Progenitor cell of endocrine pancreas (in vitro differentiated cells): Measurements from ENCODE around the gene UGT1A9. TPM values are rescaled to one million over a fixed set of nuclear protein-coding genes. Genes with fewer than 3 reads are reported as not detected.

Experiments used
- DNase-seq: peaks from one replicate; pipeline ENCODE4 v3.0.0; 2021; ENCODE audit warnings: low spot score; ENCODE audit not compliant: unreplicated experiment
- H3K27ac Mint-ChIP-seq: 2 replicates; pipeline ENCODE4 v1.8.0; 2021; ENCODE audit warnings: mild to moderate bottlenecking, moderate library complexity, mixed read lengths
- H3K27me3 Mint-ChIP-seq: 2 replicates; pipeline ENCODE4 v1.8.0; 2021; ENCODE audit warnings: mixed read lengths
- H3K36me3 Mint-ChIP-seq: 2 replicates; pipeline ENCODE4 v1.8.0; 2022; ENCODE audit warnings: mixed read lengths; ENCODE audit not compliant: insufficient read depth
- H3K4me1 Mint-ChIP-seq: 2 replicates; pipeline ENCODE4 v1.8.0; 2021; ENCODE audit warnings: low read depth, mixed read lengths
- H3K4me3 Mint-ChIP-seq: 2 replicates; pipeline ENCODE4 v1.8.0; 2021; ENCODE audit warnings: low read depth, mild to moderate bottlenecking, moderate library complexity, mixed read lengths
- H3K9me3 Mint-ChIP-seq: 2 replicates; pipeline ENCODE4 v1.8.0; 2021; ENCODE audit warnings: low read depth, mixed read lengths
- total RNA-seq: library from RNA; stranded (reverse); gene quantifications from 2 replicates; pipeline ENCODE4 v1.2.1, GENCODE V29; 2021
- TF ChIP-seq, protein P1 (sequence below): fragments of 200-600 bp; sonication (generic); IDR thresholded peaks from one replicate; pipeline ENCODE4 v1.5.0; 2021; ENCODE audit warnings: antibody characterized with exemption, mild to moderate bottlenecking; ENCODE audit not compliant: unreplicated experiment

The UGT1A9 gene
- total RNA-seq, 1 donor from 2014 or later: not detected

DNA sequence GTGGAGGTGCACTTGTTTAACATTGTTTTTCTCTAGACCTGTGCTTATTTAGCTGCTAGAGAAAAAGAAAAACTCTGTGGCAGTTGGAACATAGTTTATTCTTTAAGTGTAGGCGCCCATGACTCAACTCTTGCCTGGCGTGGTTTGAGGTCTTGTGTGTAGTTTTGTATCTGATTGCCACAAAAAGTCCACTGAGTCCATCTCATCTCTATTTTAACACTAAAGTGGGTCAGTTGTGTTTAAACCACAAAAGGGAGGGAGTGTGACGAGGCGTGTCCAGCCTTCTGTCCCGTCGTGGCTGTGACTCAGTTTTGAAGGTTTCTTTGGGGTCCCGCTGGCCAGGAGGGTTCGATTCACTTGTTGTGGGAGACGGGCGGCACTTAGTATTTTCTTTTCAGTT is 15.3 kb upstream of the UGT1A9 start:
- Mint-ChIP-seq H3K27me3 (peaks cover 21% of the 10 kb centered on the region), H3K4me3 (no peak overlapping the region), H3K36me3 (no peaks in the 10 kb centered on the region), H3K4me1 (no peaks in the 10 kb centered on the region), H3K27ac (no peak overlapping the region), H3K9me3 (no peaks in the 10 kb centered on the region)
- TF ChIP-seq, protein P1, sequence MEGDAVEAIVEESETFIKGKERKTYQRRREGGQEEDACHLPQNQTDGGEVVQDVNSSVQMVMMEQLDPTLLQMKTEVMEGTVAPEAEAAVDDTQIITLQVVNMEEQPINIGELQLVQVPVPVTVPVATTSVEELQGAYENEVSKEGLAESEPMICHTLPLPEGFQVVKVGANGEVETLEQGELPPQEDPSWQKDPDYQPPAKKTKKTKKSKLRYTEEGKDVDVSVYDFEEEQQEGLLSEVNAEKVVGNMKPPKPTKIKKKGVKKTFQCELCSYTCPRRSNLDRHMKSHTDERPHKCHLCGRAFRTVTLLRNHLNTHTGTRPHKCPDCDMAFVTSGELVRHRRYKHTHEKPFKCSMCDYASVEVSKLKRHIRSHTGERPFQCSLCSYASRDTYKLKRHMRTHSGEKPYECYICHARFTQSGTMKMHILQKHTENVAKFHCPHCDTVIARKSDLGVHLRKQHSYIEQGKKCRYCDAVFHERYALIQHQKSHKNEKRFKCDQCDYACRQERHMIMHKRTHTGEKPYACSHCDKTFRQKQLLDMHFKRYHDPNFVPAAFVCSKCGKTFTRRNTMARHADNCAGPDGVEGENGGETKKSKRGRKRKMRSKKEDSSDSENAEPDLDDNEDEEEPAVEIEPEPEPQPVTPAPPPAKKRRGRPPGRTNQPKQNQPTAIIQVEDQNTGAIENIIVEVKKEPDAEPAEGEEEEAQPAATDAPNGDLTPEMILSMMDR: no peak
- no peak for DNase-seq

DNA sequence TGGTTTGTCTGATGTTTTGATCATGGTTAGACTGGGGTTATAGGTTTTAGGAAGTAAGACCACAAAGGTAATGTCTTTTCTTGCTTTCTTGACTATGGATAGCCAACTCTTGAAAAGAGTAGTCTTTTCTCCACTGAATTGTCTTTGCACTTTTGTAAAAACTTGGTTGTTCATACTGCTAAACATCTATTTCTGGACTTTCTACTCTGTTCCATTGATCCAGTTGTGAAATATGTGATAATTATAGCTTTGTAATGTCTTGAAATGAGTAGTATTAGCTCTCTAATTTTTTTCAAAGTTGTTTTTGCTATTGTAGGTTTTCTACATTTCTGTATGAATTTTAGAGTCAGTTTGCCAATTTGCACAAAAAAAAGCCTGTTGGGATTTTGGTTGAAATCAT is 13.1 kb upstream of the UGT1A9 start:
- TF ChIP-seq, protein P1: no peak
- H3K4me1 Mint-ChIP-seq: no peaks in the 10 kb centered on the region
- H3K27ac Mint-ChIP-seq: no peak overlapping the region
- H3K36me3 Mint-ChIP-seq: no peaks in the 10 kb centered on the region
- no peaks in the 10 kb centered on the region for H3K9me3 Mint-ChIP-seq
- no peak for DNase-seq
- no peak overlapping the region for H3K4me3 Mint-ChIP-seq
- H3K27me3 Mint-ChIP-seq: peaks cover 18% of the 10 kb centered on the region

DNA sequence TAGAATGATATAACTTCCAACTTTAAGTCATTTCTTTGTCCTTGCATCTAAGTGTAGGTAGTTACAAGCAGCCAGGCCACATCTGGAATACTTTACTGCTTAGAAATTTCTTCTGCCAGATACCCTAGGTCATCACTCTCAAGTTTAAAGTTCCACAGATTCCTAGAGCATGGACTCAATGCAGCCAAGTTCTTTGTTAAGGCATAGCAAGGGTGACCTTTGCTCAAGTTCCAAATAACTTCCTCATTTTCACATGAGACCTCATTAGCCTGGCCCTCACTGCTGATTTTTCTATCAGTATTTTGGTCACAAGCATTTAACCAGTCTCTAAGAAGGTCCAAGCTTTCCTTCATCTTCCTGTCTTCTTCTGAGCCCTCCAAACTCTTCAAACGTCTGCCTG is 7.8 kb upstream of the UGT1A9 start:
- no peaks in the 10 kb centered on the region for H3K36me3 Mint-ChIP-seq
- H3K9me3 Mint-ChIP-seq: peaks cover 6% of the 10 kb centered on the region
- no peak overlapping the region for H3K4me3 Mint-ChIP-seq
- DNase-seq: no peak
- H3K27ac Mint-ChIP-seq: no peak overlapping the region
- H3K4me1 Mint-ChIP-seq: no peaks in the 10 kb centered on the region
- peaks cover 11% of the 10 kb centered on the region for H3K27me3 Mint-ChIP-seq
- TF ChIP-seq, protein P1: no peak

DNA sequence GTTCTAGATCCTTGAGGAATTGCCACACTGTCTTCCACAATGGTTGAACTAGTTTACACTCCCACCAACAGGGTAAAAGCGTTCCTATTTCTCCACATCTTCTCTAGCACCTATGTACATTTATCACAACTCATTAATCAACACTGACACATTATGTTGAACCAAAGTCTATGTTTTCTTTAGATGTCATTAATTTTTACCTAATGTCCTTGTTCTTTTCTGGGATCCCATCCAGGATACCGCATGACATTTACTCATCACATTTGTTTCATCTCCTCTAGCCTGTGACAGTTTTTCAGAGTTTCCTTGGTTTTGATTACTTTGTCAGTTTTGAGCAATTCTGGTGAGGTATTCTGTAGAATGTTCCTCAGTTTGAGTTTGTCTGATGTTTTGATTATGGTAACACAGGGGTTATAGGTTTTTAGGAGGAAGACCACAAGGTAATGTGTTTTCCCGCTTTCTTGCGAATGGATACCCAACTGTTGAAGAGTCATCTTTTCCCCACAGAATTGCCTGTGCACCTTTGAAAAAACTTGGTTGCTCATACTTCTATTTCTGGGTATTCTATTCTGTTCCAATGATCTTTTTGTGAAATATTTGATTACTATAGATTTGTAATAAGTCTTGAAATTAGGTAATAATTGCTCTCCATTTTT is 3.0 kb upstream of the UGT1A9 start:
- Mint-ChIP-seq H3K9me3 (peaks cover 6% of the 10 kb centered on the region), H3K27me3 (peaks cover 2% of the 10 kb centered on the region), H3K36me3 (no peaks in the 10 kb centered on the region), H3K4me1 (no peaks in the 10 kb centered on the region), H3K4me3 (no peak overlapping the region), H3K27ac (no peak overlapping the region)
- TF ChIP-seq, protein P1: no peak
- DNase-seq: no peak

DNA sequence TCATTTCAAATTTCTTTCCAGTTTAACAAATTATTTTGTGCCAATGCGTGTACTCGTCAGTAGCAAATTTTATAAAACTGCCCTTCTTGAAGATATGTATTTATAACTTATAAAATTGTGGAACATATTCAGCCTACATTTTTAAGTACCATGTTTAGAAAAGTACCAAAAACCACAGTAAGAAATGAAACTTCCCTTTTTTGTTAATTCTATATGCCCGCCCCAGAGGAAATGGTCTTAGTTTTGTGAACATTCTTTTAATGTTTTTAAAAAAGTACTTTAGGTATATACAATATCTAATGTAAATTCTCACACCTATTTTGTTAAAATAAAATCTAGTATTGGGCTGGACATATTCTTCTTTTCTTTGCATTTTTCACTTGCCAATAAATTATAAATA is 1.2 kb downstream of the UGT1A9 start:
- Mint-ChIP-seq H3K36me3 (no peaks in the 10 kb centered on the region), H3K9me3 (peaks cover 6% of the 10 kb centered on the region), H3K4me3 (no peak overlapping the region), H3K27me3 (peaks cover 11% of the 10 kb centered on the region), H3K27ac (no peak overlapping the region), H3K4me1 (no peaks in the 10 kb centered on the region)
- DNase-seq: no peak
- TF ChIP-seq, protein P1: no peak
